ENCODE data around the gene LRPPRC.
"Not testable (repeated sequence)": the region's sequence is repeated elsewhere in the genome, so short reads cannot be mapped to it uniquely, and the experiment has no call there.

Gene LRPPRC

GRCh38 chr2:43995733-43996533 is at the start of gene LRPPRC:
LRPPRC (minus strand) TSS chr2:43995989; CDS start chr2:43995947, 42 bp downstream.
- DNase-seq: peak; percentile 93

GRCh38 chr2:44045061-44045460 is 49.3 kb upstream of the LRPPRC start:
- no peak for DNase-seq

- DNase-seq: peak; percentile 75
Measured at GRCh38 chr2:44044281-44044720, 48.5 kb upstream of the LRPPRC start.

GRCh38 chr2:44040365-44040764 is 44.6 kb upstream of the LRPPRC start:
- no peak for DNase-seq

- no peak for DNase-seq
Measured at GRCh38 chr2:44038277-44038676, 42.5 kb upstream of the LRPPRC start.

- no peak for DNase-seq
Measured at GRCh38 chr2:44037221-44037620, 41.4 kb upstream of the LRPPRC start.

- no peak for DNase-seq
Measured at GRCh38 chr2:44033947-44034346, 38.2 kb upstream of the LRPPRC start.

GRCh38 chr2:44027076-44027475 is 31.3 kb upstream of the LRPPRC start:
- DNase-seq: not testable (repeated sequence)

- DNase-seq: no peak
Measured at GRCh38 chr2:44016282-44016681, 20.5 kb upstream of the LRPPRC start.

- no peak for DNase-seq
Measured at GRCh38 chr2:44015239-44015638, 19.4 kb upstream of the LRPPRC start.

- DNase-seq: not testable (repeated sequence)
Measured at GRCh38 chr2:44013205-44013604, 17.4 kb upstream of the LRPPRC start.

- DNase-seq: peak; percentile 13
Measured at GRCh38 chr2:44010266-44010665, 14.5 kb upstream of the LRPPRC start.

GRCh38 chr2:44009136-44009735 is 13.4 kb upstream of the LRPPRC start:
- no peak for DNase-seq

- DNase-seq: no peak
Measured at GRCh38 chr2:44005846-44006245, 10.1 kb upstream of the LRPPRC start.

GRCh38 chr2:44004735-44005602 is 9.2 kb upstream of the LRPPRC start:
- DNase-seq: no peak

GRCh38 chr2:44001716-44002115 is 5.9 kb upstream of the LRPPRC start:
- no peak for DNase-seq

GRCh38 chr2:43998263-43998662 is 2.5 kb upstream of the LRPPRC start:
- no peak for DNase-seq

- DNase-seq: no peak
Measured at GRCh38 chr2:43993437-43993836, 2.4 kb downstream of the LRPPRC start.

GRCh38 chr2:43989545-43989944 is 6.2 kb downstream of the LRPPRC start:
- no peak for DNase-seq

GRCh38 chr2:43986600-43986999 is 9.2 kb downstream of the LRPPRC start:
- no peak for DNase-seq

- DNase-seq: no peak
Measured at GRCh38 chr2:43985359-43985758, 10.4 kb downstream of the LRPPRC start.

GRCh38 chr2:43984533-43984932 is 11.3 kb downstream of the LRPPRC start:
- DNase-seq: no peak

GRCh38 chr2:43980902-43981301 is 14.9 kb downstream of the LRPPRC start:
- no peak for DNase-seq
